Activated B cell treated with CpG ODN at 0.5 μM for 24 hours (primary cell): ENCODE results near the gene SLC46A2. TPM values are rescaled to one million over a fixed set of nuclear protein-coding genes. Genes with fewer than 3 reads are reported as not detected.

Experiments
- ATAC-seq: fragments of 200-7000 bp; cut with Tn5 transposase; one replicate; pipeline ENCODE4 v1.10.0; 2021; ENCODE audit warnings: low read depth, mild to moderate bottlenecking, moderate library complexity
- CTCF ChIA-PET: fragments of 350-600 bp; sonication (Branson Sonifier 250); formaldehyde crosslinking; loops from one replicate; lab custom pipeline; 2021; ENCODE audit warnings: antibody characterized with exemption; lab: Charles Lee
- POLR2A ChIA-PET: fragments of 350-600 bp; sonication (Branson Sonifier 250); formaldehyde crosslinking; loops from one replicate; lab custom pipeline; 2021; ENCODE audit warnings: antibody characterized with exemption; lab: Charles Lee
- DNase-seq: peaks from one replicate; pipeline ENCODE4 v3.0.0; 2022
- H3K27ac Mint-ChIP-seq: one replicate; pipeline ENCODE4 v1.8.0; 2020; ENCODE audit warnings: mixed read lengths
- H3K27me3 Mint-ChIP-seq: one replicate; pipeline ENCODE4 v1.8.0; 2021; ENCODE audit warnings: mixed read lengths
- H3K36me3 Mint-ChIP-seq: one replicate; pipeline ENCODE4 v1.8.0; 2021; ENCODE audit warnings: low read depth, mixed read lengths
- H3K4me1 Mint-ChIP-seq: one replicate; pipeline ENCODE4 v1.8.0; 2021; ENCODE audit warnings: mixed read lengths
- H3K4me3 Mint-ChIP-seq: one replicate; pipeline ENCODE4 v1.8.0; 2020; ENCODE audit warnings: mild to moderate bottlenecking, mixed read lengths
- H3K9me3 Mint-ChIP-seq: one replicate; pipeline ENCODE4 v1.8.0; 2020; ENCODE audit warnings: mixed read lengths
- intact Hi-C: fragments of 100-400 bp; cut with micrococcal nuclease; formaldehyde crosslinking; loops from one replicate; pipeline ENCODE4 v1.15.1; 2024
- total RNA-seq: library from RNA; stranded (reverse); gene quantifications from 2 replicates; pipeline ENCODE4 v1.2.3, GENCODE V29; 2022
- TF ChIP-seq, protein P1 (sequence below): fragments of 200-600 bp; IDR thresholded peaks from one replicate; pipeline ENCODE4 v1.8.0; 2022; ENCODE audit warnings: antibody characterized with exemption, mild to moderate bottlenecking

Gene SLC46A2
- total RNA-seq, 1 donor from 2014 or later: not detected

DNA sequence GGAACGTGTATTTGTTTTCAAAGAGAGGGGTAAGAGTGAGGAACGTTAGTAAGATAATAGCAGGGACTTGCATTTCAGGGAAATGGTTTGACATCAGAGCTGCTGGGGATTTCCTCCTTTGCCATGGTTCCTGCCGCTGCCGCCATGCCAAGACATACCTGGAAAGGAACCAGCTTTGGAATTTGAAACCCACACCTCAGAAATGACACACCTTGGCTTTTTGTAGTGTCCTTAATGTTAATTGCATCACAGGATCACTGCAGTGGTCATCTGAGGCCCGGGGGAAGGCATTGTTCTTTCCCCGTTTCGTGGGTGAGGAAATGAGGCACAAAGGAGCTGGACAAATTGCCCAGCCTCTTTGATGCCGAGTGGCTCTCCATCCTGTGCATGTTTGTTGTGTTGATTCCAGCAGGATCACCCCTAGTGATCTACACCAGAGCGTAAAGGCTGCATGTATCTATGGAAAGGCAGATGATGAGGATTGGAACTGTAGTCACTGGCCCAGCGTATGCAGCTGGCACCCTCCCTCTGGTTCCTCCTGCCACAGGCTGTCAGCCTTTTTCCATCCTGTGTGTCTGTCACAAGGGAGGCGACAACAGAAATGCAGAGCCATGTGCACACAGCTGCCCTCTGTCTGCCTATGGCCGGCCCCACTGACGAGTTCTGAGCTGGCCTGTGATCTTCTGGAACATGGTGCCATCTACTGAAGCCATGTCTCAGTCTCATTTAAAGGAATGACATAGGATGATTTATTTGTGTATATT is 37.8 kb downstream of the SLC46A2 start:
- Mint-ChIP-seq H3K4me1 (peaks cover 9% of the 10 kb centered on the region), H3K27ac (no peak overlapping the region), H3K27me3 (no peaks in the 10 kb centered on the region), H3K36me3 (peaks cover 29% of the 10 kb centered on the region), H3K9me3 (no peaks in the 10 kb centered on the region), H3K4me3 (no peak overlapping the region)
- ChIA-PET CTCF (no interaction called here), POLR2A (no interaction called here)
- DNase-seq: no peak
- intact Hi-C loops: no loop called here
- ATAC-seq: no peak
- TF ChIP-seq, protein P1, sequence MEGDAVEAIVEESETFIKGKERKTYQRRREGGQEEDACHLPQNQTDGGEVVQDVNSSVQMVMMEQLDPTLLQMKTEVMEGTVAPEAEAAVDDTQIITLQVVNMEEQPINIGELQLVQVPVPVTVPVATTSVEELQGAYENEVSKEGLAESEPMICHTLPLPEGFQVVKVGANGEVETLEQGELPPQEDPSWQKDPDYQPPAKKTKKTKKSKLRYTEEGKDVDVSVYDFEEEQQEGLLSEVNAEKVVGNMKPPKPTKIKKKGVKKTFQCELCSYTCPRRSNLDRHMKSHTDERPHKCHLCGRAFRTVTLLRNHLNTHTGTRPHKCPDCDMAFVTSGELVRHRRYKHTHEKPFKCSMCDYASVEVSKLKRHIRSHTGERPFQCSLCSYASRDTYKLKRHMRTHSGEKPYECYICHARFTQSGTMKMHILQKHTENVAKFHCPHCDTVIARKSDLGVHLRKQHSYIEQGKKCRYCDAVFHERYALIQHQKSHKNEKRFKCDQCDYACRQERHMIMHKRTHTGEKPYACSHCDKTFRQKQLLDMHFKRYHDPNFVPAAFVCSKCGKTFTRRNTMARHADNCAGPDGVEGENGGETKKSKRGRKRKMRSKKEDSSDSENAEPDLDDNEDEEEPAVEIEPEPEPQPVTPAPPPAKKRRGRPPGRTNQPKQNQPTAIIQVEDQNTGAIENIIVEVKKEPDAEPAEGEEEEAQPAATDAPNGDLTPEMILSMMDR: no peak

DNA sequence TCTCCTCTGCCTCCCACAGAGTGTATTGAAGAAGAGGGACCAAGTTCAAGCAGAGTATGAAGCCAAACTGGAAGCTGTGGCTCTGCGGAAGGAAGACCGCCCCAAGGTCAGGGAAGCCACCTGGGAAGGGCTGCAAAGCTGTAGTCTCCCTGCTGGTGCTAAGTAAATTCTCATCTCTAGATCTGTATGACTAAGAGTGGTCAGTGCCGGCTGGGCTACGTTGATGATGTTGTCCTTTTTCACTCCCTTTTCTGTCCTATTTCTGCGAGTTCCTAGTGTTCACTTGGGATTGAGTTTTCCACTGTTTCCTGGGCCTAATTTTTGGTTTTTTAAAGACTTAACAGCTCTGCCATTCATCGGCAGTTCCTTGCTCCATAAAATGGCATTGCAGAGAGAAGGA is 39.8 kb downstream of the SLC46A2 start:
- no peak overlapping the region for H3K27ac Mint-ChIP-seq
- intact Hi-C loops: no loop called here
- ATAC-seq (no peak), DNase-seq (no peak)
- no peaks in the 10 kb centered on the region for H3K9me3 Mint-ChIP-seq
- TF ChIP-seq, protein P1: no peak
- ChIA-PET POLR2A (interaction anchor here (0.5 kb wide), 1 partner anchor 398 kb away, joined by 3 read pairs; no protein-coding TSS in a partner anchor), CTCF (interaction anchor here (1.5 kb wide), 1 partner anchor 52 kb away, joined by 3 read pairs; no protein-coding TSS in a partner anchor)
- H3K36me3 Mint-ChIP-seq: peaks cover 31% of the 10 kb centered on the region
- H3K4me3 Mint-ChIP-seq: no peak overlapping the region
- H3K4me1 Mint-ChIP-seq: no peaks in the 10 kb centered on the region
- H3K27me3 Mint-ChIP-seq: no peaks in the 10 kb centered on the region

DNA sequence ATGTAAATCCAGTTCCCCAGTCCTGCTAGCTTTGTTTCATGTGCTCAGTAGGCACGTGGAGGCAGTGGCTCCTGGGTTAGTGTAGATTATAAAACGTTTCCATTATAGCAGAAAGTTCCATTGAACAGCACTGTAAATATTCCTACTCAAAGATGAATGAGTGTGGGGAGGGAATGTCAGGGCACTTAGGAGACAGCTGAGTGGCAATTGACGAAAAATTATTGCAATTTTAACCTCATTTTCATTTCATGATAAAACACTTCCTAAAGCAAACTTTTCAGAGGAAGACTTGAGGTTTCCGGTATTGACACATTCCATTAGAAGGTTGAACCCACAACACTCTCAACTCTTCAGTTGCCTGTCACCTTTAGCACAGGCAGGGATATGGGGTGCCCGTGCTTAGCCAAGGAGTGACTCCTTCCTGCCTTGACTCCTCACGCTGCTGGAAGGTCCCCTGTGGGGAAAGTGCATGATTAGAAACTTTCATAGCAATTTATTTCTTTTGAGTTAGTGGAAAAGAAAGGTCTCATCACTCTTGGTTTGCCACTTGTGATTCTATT is 41.2 kb downstream of the SLC46A2 start:
- TF ChIP-seq, protein P1: no peak
- H3K36me3 Mint-ChIP-seq: peaks cover 31% of the 10 kb centered on the region
- POLR2A ChIA-PET: no interaction called here
- peaks cover 11% of the 10 kb centered on the region for H3K4me1 Mint-ChIP-seq
- H3K9me3 Mint-ChIP-seq: no peaks in the 10 kb centered on the region
- no peak for ATAC-seq
- intact Hi-C loops: no loop called here
- no peak overlapping the region for H3K4me3 Mint-ChIP-seq
- no peak for DNase-seq
- no peaks in the 10 kb centered on the region for H3K27me3 Mint-ChIP-seq
- H3K27ac Mint-ChIP-seq: no peak overlapping the region
- CTCF ChIA-PET: no interaction called here

DNA sequence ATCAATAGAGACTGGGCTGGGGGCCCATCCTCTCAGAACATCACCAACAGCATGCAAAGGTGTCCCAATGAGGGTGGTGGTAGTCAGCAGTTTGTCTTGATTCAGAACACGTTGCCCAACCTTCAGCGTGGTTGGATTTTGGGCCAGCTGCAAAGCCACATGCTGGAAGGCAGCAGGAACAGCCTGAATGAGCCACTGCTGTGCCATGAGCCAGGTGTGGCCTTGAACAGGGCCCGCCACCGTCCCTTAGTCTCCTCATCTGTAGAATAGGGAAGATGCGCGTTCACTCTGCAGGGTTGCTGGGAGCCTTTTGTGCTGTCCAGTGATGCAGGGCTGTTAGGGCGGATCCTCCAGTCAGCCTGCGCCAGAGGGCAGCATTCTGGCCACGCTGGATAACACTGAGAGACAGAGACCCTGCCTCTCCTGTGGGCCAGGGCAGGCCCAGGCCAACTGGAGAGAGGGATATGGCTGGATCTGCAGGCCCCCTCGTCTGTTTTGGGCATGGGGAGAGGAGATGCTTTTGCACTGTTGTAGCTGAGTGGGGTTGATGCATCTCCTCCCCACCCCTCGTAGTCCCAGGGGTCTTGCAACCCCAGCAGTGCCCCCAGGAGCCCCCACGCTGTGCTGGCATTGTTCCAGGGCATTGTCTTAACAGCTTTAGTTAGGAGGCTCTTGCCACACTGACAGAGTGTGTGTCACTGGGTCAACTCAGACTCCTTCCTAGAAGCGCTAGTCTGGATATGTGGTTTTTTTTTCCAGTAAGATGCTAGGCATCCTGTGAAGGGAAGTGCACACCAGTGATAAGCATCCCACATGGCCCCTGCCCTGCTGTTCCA is 42.1 kb downstream of the SLC46A2 start:
- TF ChIP-seq, protein P1: no peak
- DNase-seq (no peak), ATAC-seq (no peak)
- H3K9me3 Mint-ChIP-seq: no peaks in the 10 kb centered on the region
- peaks cover 29% of the 10 kb centered on the region for H3K36me3 Mint-ChIP-seq
- H3K4me3 Mint-ChIP-seq: no peak overlapping the region
- POLR2A ChIA-PET: no interaction called here
- intact Hi-C loops: no loop called here
- peaks cover 11% of the 10 kb centered on the region for H3K4me1 Mint-ChIP-seq
- H3K27me3 Mint-ChIP-seq: no peaks in the 10 kb centered on the region
- CTCF ChIA-PET: interaction anchor here (1.0 kb wide), 1 partner anchor 54 kb away, joined by 6 read pairs; no protein-coding TSS in a partner anchor
- H3K27ac Mint-ChIP-seq: no peak overlapping the region
